GM06990 (cell line): ENCODE data around the gene MEGF11.

Experiments
- DNase-seq: peaks from one replicate; pipeline ENCODE4 v3.0.0-alpha.2; 2011; ENCODE audit not compliant: insufficient read length; ENCODE audit errors: extremely low read depth
- H3K27me3 ChIP-seq: replicated peaks from 2 replicates; pipeline ENCODE4 v1.6.0; 2011; ENCODE audit warnings: low read length; ENCODE audit not compliant: control insufficient read depth, insufficient read depth
- H3K36me3 ChIP-seq: 2 replicates; pipeline ENCODE4 v1.5.1; 2011; ENCODE audit warnings: low read length; ENCODE audit not compliant: control insufficient read depth, insufficient read depth
- H3K4me3 ChIP-seq: replicated peaks from 2 replicates; pipeline ENCODE4 v1.5.1; 2011; ENCODE audit warnings: low read depth, mild to moderate bottlenecking, control low read depth, low read length
- TF ChIP-seq, protein P1 (sequence below): IDR thresholded peaks from 2 replicates; pipeline ENCODE4 v1.5.1; 2011; ENCODE audit warnings: low read length, control low read depth, mild to moderate bottlenecking, inconsistent platforms; ENCODE audit not compliant: insufficient read depth, poor library complexity, severe bottlenecking

MEGF11 gene

DNA sequence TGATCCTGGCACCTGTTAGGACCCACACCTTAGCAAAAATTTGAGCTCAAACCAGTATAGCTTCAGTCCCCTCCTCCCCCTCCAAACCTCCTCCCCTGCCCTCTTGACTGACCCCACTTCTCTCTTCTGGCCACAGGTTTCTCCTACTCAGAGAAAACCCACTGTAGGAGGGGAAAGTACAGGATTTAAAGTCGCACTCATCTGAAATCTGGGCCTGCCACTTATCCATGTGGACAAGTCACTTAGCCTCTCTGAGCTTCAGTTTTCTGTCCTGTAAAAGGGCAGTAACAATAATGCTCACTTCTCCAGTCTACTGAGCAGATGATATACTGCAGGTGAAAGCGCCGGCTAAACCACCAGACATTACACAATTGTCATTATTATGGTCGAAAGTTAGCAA is 142.7 kb downstream of the MEGF11 start:
- no peaks in the 10 kb centered on the region for H3K36me3 ChIP-seq

DNA sequence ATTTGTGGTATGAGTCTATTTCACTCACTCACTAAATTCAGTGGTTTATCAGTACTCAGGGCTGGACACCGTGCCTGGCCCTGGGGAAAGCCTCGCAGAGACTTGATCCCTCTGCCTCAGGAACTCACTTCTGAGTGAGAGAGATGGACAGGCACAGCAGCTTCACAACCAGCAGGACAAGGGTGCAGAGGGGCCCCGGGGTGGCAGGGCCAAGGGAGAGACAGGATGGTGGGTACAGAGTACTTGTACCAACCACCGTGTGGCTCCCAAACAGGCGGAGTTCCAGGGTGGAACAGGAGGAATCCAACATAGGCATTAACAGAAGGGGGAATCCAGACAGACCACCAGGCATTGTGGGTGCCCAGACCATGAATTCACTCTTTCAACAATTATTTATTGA is 143.7 kb downstream of the MEGF11 start:
- Histone ChIP-seq H3K36me3 (no peaks in the 10 kb centered on the region), H3K4me3 (no peak overlapping the region), H3K27me3 (no peaks in the 10 kb centered on the region; the same call in none of the 2 replicates)
- DNase-seq, result no peak
- TF ChIP-seq, protein P1, sequence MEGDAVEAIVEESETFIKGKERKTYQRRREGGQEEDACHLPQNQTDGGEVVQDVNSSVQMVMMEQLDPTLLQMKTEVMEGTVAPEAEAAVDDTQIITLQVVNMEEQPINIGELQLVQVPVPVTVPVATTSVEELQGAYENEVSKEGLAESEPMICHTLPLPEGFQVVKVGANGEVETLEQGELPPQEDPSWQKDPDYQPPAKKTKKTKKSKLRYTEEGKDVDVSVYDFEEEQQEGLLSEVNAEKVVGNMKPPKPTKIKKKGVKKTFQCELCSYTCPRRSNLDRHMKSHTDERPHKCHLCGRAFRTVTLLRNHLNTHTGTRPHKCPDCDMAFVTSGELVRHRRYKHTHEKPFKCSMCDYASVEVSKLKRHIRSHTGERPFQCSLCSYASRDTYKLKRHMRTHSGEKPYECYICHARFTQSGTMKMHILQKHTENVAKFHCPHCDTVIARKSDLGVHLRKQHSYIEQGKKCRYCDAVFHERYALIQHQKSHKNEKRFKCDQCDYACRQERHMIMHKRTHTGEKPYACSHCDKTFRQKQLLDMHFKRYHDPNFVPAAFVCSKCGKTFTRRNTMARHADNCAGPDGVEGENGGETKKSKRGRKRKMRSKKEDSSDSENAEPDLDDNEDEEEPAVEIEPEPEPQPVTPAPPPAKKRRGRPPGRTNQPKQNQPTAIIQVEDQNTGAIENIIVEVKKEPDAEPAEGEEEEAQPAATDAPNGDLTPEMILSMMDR, result no peak

More for the DNA sequence above, 142.7 kb downstream of the MEGF11 start:
- Histone ChIP-seq H3K4me3 (no peak overlapping the region), H3K27me3 (no peaks in the 10 kb centered on the region; the same call in none of the 2 replicates)
- TF ChIP-seq, protein P1, result no peak
- DNase-seq, result no peak

DNA sequence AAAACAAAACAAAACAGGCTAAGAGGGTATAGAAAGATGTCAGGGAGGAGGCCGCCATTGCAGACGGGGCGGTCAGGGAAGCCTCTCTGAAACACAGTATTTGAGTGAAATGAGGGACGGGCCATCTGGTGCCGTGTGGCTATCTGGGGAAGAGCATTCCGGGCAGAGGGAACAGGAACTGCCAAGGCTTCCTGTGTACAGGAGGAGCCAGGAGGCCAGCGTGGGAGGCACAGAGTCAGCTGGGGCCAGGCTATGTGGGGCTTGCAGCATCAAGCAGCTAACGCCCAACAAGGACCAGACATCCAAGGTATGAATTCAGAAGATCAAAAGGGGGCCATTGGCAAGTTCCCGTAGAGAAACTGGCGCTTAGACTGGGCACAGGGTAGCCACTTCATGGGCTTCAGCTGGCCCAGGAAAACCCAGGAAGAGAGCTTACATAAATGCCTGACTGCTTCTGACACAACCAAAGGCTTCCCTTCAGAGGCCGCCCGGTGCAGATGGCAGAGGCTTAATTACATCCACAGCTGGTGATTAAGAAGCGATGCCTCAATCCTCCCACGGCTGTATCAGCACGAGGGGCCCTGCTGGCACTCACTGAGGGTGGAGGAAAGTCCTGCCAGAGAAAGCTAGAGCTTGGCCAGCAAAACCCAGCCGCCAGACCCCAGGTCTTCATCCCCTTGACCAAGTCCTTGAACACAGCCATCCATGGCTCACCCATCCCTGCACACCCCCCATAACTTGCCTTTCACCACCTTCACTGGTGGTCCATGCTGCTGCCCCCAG is 144.9 kb downstream of the MEGF11 start:
- no peak overlapping the region for H3K4me3 ChIP-seq
- TF ChIP-seq, protein P1, result no peak
- no peaks in the 10 kb centered on the region for H3K36me3 ChIP-seq
- no peaks in the 10 kb centered on the region; the same call in none of the 2 replicates for H3K27me3 ChIP-seq
- no peak for DNase-seq

DNA sequence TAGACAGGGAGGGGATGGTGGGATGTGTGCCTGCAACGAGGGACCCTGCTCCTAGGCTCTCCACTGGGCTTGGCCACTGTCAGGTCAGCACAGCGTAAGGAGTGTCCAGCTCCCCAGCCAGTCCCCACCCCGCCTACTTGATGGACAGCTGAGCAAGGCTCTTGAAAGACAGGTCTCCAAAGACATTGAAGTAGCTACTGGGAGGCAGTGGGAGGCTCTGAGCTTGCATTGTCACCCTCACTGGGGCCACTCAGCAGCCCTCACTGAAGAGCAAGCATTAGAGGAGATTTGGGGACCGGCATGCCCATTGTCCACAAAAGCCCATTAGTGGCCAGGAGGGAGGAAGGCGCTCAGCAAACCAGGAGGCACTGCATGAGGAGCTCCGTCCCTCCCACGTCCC is 146.5 kb downstream of the MEGF11 start:
- DNase-seq, result no peak
- no peaks in the 10 kb centered on the region; the same call in none of the 2 replicates for H3K27me3 ChIP-seq
- no peak overlapping the region for H3K4me3 ChIP-seq
- TF ChIP-seq, protein P1, result no peak
- H3K36me3 ChIP-seq, result no peaks in the 10 kb centered on the region

DNA sequence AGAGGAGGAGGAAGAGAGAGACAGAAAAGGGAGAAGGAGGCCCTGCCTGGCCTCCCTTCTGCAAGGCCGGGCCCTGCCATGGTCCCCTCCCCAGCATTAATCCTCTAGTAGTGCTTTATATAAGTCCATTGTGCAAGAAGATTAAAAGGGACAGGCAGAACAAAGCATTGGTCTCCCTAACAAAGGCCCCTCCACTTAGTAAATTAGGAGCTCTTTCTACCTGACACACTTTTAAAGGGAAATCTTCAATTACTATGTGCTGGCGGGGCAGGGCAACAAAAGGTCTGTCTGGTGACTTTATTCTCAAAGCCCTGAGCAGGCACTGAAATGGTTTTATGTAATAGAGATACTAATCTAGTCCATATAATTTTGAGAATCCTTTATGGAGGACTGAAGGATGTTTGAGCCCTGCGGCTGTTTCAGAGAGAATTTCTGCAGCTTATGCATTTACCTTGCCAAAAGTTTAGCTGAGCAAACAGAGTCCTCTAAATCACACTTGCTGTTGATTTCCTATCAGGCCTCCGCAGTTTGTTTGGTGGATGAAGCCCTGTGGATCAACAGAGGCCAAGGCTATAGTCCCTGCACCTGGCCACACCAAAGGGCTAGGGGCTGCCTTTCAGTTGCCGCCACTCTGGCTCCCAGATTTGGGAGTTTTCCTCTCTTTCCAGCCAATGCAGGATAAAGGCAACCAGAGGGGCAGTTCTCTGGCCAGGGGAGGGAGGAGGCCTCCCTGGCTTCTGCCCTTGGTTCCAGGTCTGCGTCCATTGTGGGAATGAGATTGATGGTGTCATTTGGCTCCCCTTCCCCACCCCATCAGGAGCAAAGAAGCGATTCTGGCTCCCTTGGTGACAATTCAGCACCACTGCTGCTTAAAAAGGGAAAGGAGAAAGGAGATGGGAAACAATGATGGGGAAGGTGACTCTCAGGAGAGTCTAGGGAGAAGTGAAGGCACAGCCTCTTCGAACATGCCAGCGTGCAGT is 148.0 kb downstream of the MEGF11 start:
- Histone ChIP-seq H3K4me3 (no peak overlapping the region), H3K27me3 (no peaks in the 10 kb centered on the region; the same call in none of the 2 replicates), H3K36me3 (no peaks in the 10 kb centered on the region)
- TF ChIP-seq, protein P1, result no peak
- DNase-seq, result no peak
